Loucy (cell line): ENCODE data around the gene MAGIX.
"Not testable (repeated sequence)": the region's sequence is repeated elsewhere in the genome, so short reads cannot be mapped to it uniquely, and the experiment has no call there.

Experiments used
- H2AFZ ChIP-seq: fragments of 200-600 bp; sonication (generic); 2 replicates; pipeline ENCODE4 v1.6.0; 2016; ENCODE audit warnings: antibody characterized with exemption, mild to moderate bottlenecking, low read length, moderate library complexity
- H3F3A ChIP-seq: fragments of 200-600 bp; 2 replicates; pipeline ENCODE4 v1.6.0; 2016; ENCODE audit warnings: antibody characterized with exemption, low read depth, mild to moderate bottlenecking
- H3K27me3 ChIP-seq: fragments of 200-600 bp; sonication (generic); 2 replicates; pipeline ENCODE4 v1.6.1; 2014; ENCODE audit warnings: low read length, mild to moderate bottlenecking; ENCODE audit not compliant: insufficient read depth, poor library complexity, severe bottlenecking
- H3K36me3 ChIP-seq: fragments of 200-600 bp; sonication (generic); 2 replicates; pipeline ENCODE4 v1.6.1; 2016; ENCODE audit warnings: low read length; ENCODE audit not compliant: insufficient read depth
- H3K4me1 ChIP-seq: fragments of 200-600 bp; sonication (generic); 2 replicates; pipeline ENCODE4 v1.5.1; 2014; ENCODE audit warnings: low read length, mild to moderate bottlenecking; ENCODE audit not compliant: insufficient read depth, poor library complexity, severe bottlenecking
- H3K4me2 ChIP-seq: fragments of 200-600 bp; sonication (generic); 2 replicates; pipeline ENCODE4 v1.6.0; 2014; ENCODE audit warnings: antibody characterized with exemption, low read length, low read depth, mild to moderate bottlenecking; ENCODE audit not compliant: poor library complexity, severe bottlenecking
- H3K4me3 ChIP-seq: fragments of 200-600 bp; sonication (generic); 2 replicates; pipeline ENCODE4 v1.5.1; 2014; ENCODE audit warnings: low read length, mild to moderate bottlenecking, mixed read lengths; ENCODE audit not compliant: poor library complexity, severe bottlenecking
- H3K79me2 ChIP-seq: fragments of 200-600 bp; sonication (generic); 2 replicates; pipeline ENCODE4 v1.6.1; 2014; ENCODE audit warnings: low read length; ENCODE audit not compliant: insufficient read depth
- H3K9ac ChIP-seq: fragments of 200-600 bp; sonication (generic); 2 replicates; pipeline ENCODE4 v1.6.0; 2014; ENCODE audit warnings: mild to moderate bottlenecking, low read depth, low read length, moderate library complexity; ENCODE audit not compliant: poor library complexity, severe bottlenecking
- H3K9me2 ChIP-seq: fragments of 200-600 bp; sonication (generic); replicated peaks from 2 replicates; pipeline ENCODE4 v1.6.1; 2016; ENCODE audit warnings: low read depth, low read length, mixed read lengths
- H3K9me3 ChIP-seq: fragments of 200-600 bp; sonication (generic); 2 replicates; pipeline ENCODE4 v1.6.1; 2014; ENCODE audit warnings: mild to moderate bottlenecking, antibody characterized with exemption, low read length, low read depth; ENCODE audit not compliant: insufficient read depth
- H4K20me1 ChIP-seq: fragments of 200-600 bp; sonication (generic); 2 replicates; pipeline ENCODE4 v1.6.0; 2014; ENCODE audit warnings: antibody characterized with exemption, low read length, mild to moderate bottlenecking; ENCODE audit not compliant: insufficient read depth, poor library complexity, severe bottlenecking
- EZH2phosphoT487 ChIP-seq: fragments of 200-600 bp; IDR thresholded peaks from 2 replicates; pipeline ENCODE4 v1.6.1; 2018; ENCODE audit warnings: antibody characterized with exemption, mild to moderate bottlenecking, moderate library complexity, borderline replicate concordance
- TF ChIP-seq, protein P1 (sequence below): fragments of 200-600 bp; sonication (generic); conservative IDR thresholded peaks from 2 replicates; pipeline ENCODE4 v1.5.1; 2014; ENCODE audit warnings: mild to moderate bottlenecking, antibody characterized with exemption, low read length

The MAGIX gene

DNA sequence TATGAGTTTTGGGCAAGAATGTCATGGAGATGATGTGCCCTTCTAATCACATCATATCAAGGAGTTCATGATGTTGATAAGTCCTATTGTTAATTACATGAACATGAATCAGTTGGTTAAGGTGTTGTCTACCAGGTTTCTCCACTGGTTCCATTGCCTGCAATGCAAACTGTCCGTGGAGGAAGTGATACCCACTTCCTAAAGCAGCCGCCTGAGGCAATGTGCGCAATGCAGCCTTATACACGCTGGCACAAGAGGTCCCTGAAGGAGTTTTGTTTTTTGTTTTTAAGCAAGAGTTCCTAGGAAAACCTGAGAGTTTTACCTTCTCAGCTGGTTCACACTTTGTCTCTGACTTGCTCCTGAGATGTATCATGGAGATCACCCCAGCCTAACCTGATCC is 33.1 kb upstream of the MAGIX start:
- no peak overlapping the region for H3K4me2 ChIP-seq
- H3K4me1 ChIP-seq: no peaks in the 10 kb centered on the region
- H3K9me2 ChIP-seq: no peaks in the 10 kb centered on the region
- H2AFZ ChIP-seq: no peak overlapping the region
- no peak overlapping the region for H3K9ac ChIP-seq
- no peaks in the 10 kb centered on the region for H4K20me1 ChIP-seq
- no peaks in the 10 kb centered on the region for H3F3A ChIP-seq
- no peaks in the 10 kb centered on the region for H3K27me3 ChIP-seq
- H3K9me3 ChIP-seq: no peaks in the 10 kb centered on the region
- TF ChIP-seq, protein P1, sequence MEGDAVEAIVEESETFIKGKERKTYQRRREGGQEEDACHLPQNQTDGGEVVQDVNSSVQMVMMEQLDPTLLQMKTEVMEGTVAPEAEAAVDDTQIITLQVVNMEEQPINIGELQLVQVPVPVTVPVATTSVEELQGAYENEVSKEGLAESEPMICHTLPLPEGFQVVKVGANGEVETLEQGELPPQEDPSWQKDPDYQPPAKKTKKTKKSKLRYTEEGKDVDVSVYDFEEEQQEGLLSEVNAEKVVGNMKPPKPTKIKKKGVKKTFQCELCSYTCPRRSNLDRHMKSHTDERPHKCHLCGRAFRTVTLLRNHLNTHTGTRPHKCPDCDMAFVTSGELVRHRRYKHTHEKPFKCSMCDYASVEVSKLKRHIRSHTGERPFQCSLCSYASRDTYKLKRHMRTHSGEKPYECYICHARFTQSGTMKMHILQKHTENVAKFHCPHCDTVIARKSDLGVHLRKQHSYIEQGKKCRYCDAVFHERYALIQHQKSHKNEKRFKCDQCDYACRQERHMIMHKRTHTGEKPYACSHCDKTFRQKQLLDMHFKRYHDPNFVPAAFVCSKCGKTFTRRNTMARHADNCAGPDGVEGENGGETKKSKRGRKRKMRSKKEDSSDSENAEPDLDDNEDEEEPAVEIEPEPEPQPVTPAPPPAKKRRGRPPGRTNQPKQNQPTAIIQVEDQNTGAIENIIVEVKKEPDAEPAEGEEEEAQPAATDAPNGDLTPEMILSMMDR: no peak
- no peak for TF ChIP-seq EZH2phosphoT487
- no peaks in the 10 kb centered on the region for H3K36me3 ChIP-seq
- no peaks in the 10 kb centered on the region for H3K79me2 ChIP-seq
- H3K4me3 ChIP-seq: no peak overlapping the region

DNA sequence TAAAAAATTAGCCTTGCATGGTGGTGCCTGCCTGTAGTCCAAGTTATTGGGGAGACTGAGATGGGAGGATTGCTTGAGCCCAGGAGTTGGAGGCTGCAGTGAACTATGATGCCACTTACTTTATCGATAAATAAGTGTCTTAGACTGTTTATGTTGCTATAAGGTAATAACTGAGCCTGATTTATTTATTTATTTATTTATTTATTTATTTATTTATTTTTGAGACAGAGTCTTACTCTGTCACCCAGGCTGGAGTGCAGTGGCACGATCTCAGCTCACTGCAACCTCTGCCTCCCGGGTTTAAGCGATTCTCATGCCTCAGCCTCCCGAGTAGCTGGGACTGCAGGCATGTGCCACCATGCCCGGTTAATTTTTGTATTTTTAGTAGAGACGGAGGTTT is 30.3 kb upstream of the MAGIX start:
- H3K27me3 ChIP-seq, H3K9me3 ChIP-seq, H3F3A ChIP-seq, H3K9ac ChIP-seq, H3K9me2 ChIP-seq, H3K36me3 ChIP-seq, H4K20me1 ChIP-seq, H3K4me1 ChIP-seq, H3K4me2 ChIP-seq, H2AFZ ChIP-seq, H3K79me2 ChIP-seq, H3K4me3 ChIP-seq: not testable (repeated sequence)

DNA sequence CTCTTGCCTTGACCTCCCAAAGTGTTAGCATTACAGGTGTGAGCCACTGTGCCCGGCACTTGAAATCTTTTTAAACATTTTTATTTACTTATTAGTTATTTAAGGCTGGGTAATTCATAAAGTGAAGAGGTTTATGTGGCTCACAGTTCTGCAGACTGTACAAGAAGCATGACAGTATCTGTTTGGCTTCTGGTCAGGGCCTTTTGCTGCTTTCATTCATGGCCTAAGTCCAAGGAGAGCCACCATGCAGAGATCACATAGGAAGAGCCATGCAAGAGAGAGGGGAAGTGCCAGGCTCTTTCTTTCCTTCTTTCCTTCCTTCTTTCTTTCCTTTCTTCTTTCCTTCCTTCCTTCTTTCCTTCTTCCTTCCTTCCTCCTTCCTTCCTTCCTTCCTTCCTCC is 28.8 kb upstream of the MAGIX start:
- H2AFZ ChIP-seq: no peak overlapping the region
- no peaks in the 10 kb centered on the region for H3K36me3 ChIP-seq
- no peaks in the 10 kb centered on the region for H3K9me2 ChIP-seq
- no peak overlapping the region for H3K4me3 ChIP-seq
- H3F3A ChIP-seq: no peaks in the 10 kb centered on the region
- peaks cover under 1% of the 10 kb centered on the region; the same call in 1 of the 2 replicates for H3K9me3 ChIP-seq
- H3K4me2 ChIP-seq: no peak overlapping the region
- no peak overlapping the region for H3K9ac ChIP-seq
- no peaks in the 10 kb centered on the region for H3K4me1 ChIP-seq
- no peaks in the 10 kb centered on the region for H3K27me3 ChIP-seq
- TF ChIP-seq EZH2phosphoT487: no peak
- TF ChIP-seq, protein P1: no peak
- no peaks in the 10 kb centered on the region for H3K79me2 ChIP-seq
- no peaks in the 10 kb centered on the region for H4K20me1 ChIP-seq

DNA sequence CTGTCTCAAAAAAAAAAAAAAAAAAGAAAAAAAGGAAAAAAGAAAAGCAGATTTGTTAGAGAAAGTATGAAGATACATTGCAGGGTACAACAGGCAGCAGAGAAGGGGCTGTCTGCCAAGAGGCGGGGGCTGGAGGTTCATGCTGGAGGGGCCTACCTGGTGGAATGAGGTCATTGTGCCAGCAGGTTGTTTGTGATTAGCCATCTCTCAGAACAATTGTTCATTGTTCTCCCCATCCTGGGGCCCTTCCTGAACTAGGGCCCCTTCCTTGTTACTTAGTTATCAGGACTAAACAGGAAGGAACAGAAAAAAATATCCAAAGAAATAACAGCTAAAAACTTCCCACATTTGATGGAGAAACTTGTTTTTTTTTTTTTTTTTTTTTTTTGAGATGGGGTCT is 25.1 kb upstream of the MAGIX start:
- no peak for TF ChIP-seq EZH2phosphoT487
- TF ChIP-seq, protein P1: no peak
- no peaks in the 10 kb centered on the region for H3K4me1 ChIP-seq
- no peak overlapping the region for H3K4me2 ChIP-seq

More for the DNA sequence above, 25.1 kb upstream of the MAGIX start:
- Histone ChIP-seq H4K20me1 (no peaks in the 10 kb centered on the region), H3K9me2 (no peaks in the 10 kb centered on the region), H3K36me3 (no peaks in the 10 kb centered on the region), H3K79me2 (no peaks in the 10 kb centered on the region), H3K9ac (no peak overlapping the region), H2AFZ (no peak overlapping the region), H3F3A (no peaks in the 10 kb centered on the region), H3K4me3 (no peak overlapping the region), H3K27me3 (no peaks in the 10 kb centered on the region), H3K9me3 (peaks cover 3% of the 10 kb centered on the region; the same call in 1 of the 2 replicates)
